Psoas muscle (tissue), 8 donors: Measurements from ENCODE around the gene UGT1A7. TPM values are rescaled to one million over a fixed set of nuclear protein-coding genes. Genes with fewer than 3 reads are reported as not detected.

ENCODE experiments used
- ATAC-seq, 4 donors: fragments of 200-7000 bp; cut with Tn5 transposase; one replicate each; pipeline ENCODE4 v1.9.1; 2020; ENCODE audit warnings: moderate library complexity in 3 of 4, mild to moderate bottlenecking in 2 of 4
- DNase-seq, 2 donors: peaks; one replicate each; pipeline ENCODE4 v3.0.0-alpha.2; 2020
- H3K27ac ChIP-seq: fragments of 200-600 bp; one replicate; pipeline ENCODE4 v1.8.0; 2022
- H3K27me3 ChIP-seq, 3 donors: fragments of 200-600 bp in 1 of 3; one replicate each; pipeline versions ENCODE4 v1.6.1 to v1.8.0; 2013 to 2022; ENCODE audit warnings: low read length in 2 of 3, mild to moderate bottlenecking in 2 of 3, moderate library complexity in 1 of 3; ENCODE audit not compliant: insufficient read depth in 3 of 3
- H3K36me3 ChIP-seq, 2 donors: fragments of 200-600 bp in 1 of 2; one replicate each; pipeline versions ENCODE4 v1.6.1 to v1.8.0; 2013 to 2022; ENCODE audit warnings: low read depth in 1 of 2, mild to moderate bottlenecking in 1 of 2, moderate library complexity in 1 of 2; ENCODE audit not compliant: insufficient read depth in 1 of 2
- H3K4me1 ChIP-seq: fragments of 200-600 bp; one replicate; pipeline ENCODE4 v1.8.0; 2022
- H3K4me3 ChIP-seq: fragments of 200-600 bp; one replicate; pipeline ENCODE4 v1.8.0; 2022; ENCODE audit warnings: mild to moderate bottlenecking
- H3K9me3 ChIP-seq: fragments of 200-600 bp; one replicate; pipeline ENCODE4 v1.8.0; 2022
- WGBS, 3 donors: extraction: QIAGEN DNeasy Blood & Tissue Kit; methylation state at CpG; one replicate each; pipeline versions ENCODE4 v1.1.6 to v1.1.7; 2013; 5-methylcytosine and 5-hydroxymethylcytosine counted together
- intact Hi-C, 2 donors: fragments of 100-400 bp; cut with DNase I; formaldehyde crosslinking; loops; one replicate each; pipeline versions ENCODE4 v1.11.0 to v1.14.2; 2022
- polyA plus RNA-seq, 3 donors: library from polyadenylated mRNA; stranded (reverse); fragments of 200-250 nt; gene quantifications; one replicate each; pipeline ENCODE4 v1.2.3, GENCODE V29; 2013
- total RNA-seq, 4 donors: library from RNA; stranded (reverse); fragmentation: NEBNext Ultra II Directional in 2 of 4; extraction: Animal tissue kit (Norgen Biotek cat#: 25700) in 2 of 4; gene quantifications; one replicate each; pipeline versions ENCODE4 v1.2.1 to v1.2.4, GENCODE V29; 2021 to 2023
- TF ChIP-seq, protein P1 (sequence below): fragments of 200-600 bp; IDR thresholded peaks from one replicate; pipeline ENCODE4 v1.8.0; 2022; ENCODE audit warnings: antibody characterized with exemption
- donor health status: healthy with polysubstance abuse.
- donor health status: DM: no; HTN: no; CAD: no; lungs with moderate emphysema.
- donor health status: Bipolar disorder and iron deficiency.
- donor health status: healthy.
- donor health status: DM: yes; HTN: yes; CAD: no.
- donor health status: DM: no; HTN: no; CAD: no.
- donor health status: DM: no; HTN: no; CAD: no.
- donor health status: DM: yes; HTN: yes; CAD: no.

The UGT1A7 gene
- total and polyA plus RNA-seq, 7 donors, result not detected

DNA sequence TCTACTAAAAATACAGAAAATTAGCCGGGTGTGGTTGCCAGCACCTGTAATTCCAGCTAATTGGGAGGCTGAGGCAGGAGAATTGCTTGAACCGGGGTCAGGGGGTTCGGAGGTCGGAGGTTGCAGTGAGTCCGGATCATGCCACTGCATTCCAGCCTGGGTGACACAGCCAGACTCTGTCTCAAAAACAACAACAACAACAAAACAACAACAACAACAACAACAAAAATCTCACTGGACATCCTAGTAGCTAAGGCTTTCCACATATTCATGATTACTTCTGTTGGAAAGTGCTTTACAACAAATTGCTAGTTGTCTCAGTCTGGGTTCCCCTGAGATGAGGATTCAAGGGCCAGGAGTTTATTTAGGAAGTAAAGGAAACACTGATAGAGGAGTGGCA, 92.2 kb downstream of the UGT1A7 start:
- TF ChIP-seq, protein P1, sequence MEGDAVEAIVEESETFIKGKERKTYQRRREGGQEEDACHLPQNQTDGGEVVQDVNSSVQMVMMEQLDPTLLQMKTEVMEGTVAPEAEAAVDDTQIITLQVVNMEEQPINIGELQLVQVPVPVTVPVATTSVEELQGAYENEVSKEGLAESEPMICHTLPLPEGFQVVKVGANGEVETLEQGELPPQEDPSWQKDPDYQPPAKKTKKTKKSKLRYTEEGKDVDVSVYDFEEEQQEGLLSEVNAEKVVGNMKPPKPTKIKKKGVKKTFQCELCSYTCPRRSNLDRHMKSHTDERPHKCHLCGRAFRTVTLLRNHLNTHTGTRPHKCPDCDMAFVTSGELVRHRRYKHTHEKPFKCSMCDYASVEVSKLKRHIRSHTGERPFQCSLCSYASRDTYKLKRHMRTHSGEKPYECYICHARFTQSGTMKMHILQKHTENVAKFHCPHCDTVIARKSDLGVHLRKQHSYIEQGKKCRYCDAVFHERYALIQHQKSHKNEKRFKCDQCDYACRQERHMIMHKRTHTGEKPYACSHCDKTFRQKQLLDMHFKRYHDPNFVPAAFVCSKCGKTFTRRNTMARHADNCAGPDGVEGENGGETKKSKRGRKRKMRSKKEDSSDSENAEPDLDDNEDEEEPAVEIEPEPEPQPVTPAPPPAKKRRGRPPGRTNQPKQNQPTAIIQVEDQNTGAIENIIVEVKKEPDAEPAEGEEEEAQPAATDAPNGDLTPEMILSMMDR, result no peak
- 85 to 94% (median 89%) methylated on average over 5 of the region's 5 CpGs for WGBS, 3 donors
- DNase-seq (no peak), ATAC-seq (no peak)
- no peak overlapping the region for H3K27ac ChIP-seq
- no peak overlapping the region for H3K4me3 ChIP-seq
- no peaks in the 10 kb centered on the region for H3K4me1 ChIP-seq
- no peaks in the 10 kb centered on the region for H3K9me3 ChIP-seq
- no peaks in the 10 kb centered on the region for H3K36me3 ChIP-seq
- intact Hi-C loops, result no loop called here
- peaks cover 0 to 3% (median 2%) of the 10 kb centered on the region in 3 donors for H3K27me3 ChIP-seq

DNA sequence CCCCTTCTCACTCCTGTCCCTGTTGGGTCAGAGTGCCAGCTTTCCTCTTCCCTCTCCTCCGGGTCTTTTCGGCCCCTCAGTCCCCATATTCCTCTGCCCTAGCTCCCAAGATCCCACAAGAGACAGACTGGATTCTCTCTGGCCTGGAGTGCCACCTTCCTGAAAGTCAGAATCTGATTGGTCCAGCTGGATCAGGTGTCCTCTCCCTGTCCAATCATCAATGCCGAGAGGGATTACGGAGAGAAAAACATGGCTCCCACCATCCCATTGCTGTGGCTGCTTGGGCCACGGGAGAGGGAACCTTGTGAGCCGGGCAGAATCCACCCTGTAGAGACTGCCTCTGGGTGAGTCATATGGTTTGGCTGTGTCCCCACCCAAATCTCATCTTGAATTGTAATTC, 93.7 kb downstream of the UGT1A7 start:
- H3K27me3 ChIP-seq, result peaks cover 0 to 2% (median 0%) of the 10 kb centered on the region in 3 donors
- no peaks in the 10 kb centered on the region for H3K4me1 ChIP-seq
- H3K27ac ChIP-seq, result no peak overlapping the region
- H3K4me3 ChIP-seq, result no peak overlapping the region
- TF ChIP-seq, protein P1, result no peak
- no peak for DNase-seq
- H3K9me3 ChIP-seq, result no peaks in the 10 kb centered on the region
- H3K36me3 ChIP-seq, result no peaks in the 10 kb centered on the region
- intact Hi-C loops, result no loop called here
- ATAC-seq, result no peak
- WGBS, 3 donors, result 87 to 93% (median 92%) methylated on average over 6 of the region's 6 CpGs

DNA sequence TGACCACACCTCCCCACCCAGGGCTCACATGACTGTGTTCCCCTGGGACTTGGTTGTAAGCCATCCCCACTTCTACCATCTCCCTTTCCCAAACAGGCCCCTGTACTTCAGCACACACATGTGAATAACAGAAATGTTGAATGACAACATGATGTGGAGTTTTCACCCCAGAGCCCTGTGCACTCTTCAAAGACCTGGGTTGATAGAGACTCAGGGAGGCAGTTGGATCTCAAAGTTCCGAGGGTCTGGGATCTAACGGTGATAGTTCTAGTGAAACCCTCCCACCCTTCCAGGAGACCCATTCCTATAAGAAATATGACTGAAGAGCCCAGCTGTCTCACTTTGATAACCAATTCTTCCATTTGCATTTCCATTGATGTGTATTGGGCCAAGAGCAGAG, 96.3 kb downstream of the UGT1A7 start, which contains the start of gene MROH2A:
MROH2A (plus strand) TSS at position 301 of the 400 bp plus-strand sequence. CDS start 1,029 bp downstream, outside the sequence.
- TF ChIP-seq, protein P1, result no peak
- no peak for ATAC-seq

DNA sequence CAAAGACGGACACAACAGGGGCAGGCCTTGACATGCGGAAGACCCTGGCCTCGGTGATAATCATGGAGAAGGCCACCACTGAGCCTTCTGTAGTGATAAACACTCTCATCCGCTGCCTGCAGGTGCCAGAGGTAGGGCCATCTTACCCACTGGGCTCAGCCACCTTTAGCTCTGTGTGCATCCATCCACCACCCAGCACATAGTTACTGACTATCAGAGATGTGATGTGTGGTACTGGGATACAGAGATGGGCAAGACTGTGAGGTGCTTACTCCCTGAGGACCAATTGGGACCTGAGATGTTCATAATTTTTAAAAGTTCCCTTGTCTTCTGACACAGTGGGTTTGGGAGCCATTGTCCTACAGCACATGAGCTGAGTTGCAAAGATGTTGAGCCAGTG, 98.0 kb downstream of the UGT1A7 start:
- no peaks in the 10 kb centered on the region for H3K9me3 ChIP-seq
- intact Hi-C loops, result no loop called here
- H3K4me3 ChIP-seq, result no peak overlapping the region
- peaks cover 0 to 2% (median 0%) of the 10 kb centered on the region in 3 donors for H3K27me3 ChIP-seq
- no peaks in the 10 kb centered on the region for H3K36me3 ChIP-seq
- no peak for DNase-seq
- no peaks in the 10 kb centered on the region for H3K4me1 ChIP-seq
- TF ChIP-seq, protein P1, result no peak
- 82 to 85% (median 84%) methylated on average over 4 of the region's 4 CpGs for WGBS, 3 donors
- no peak for ATAC-seq
- no peak overlapping the region for H3K27ac ChIP-seq

More for the DNA sequence above, 96.3 kb downstream of the UGT1A7 start, which contains the start of gene MROH2A:
- no peaks in the 10 kb centered on the region for H3K4me1 ChIP-seq
- intact Hi-C loops, result no loop called here
- no peak within 1 kb of the TSS for H3K27ac ChIP-seq
- H3K4me3 ChIP-seq, result no peak within 1 kb of the TSS
- H3K9me3 ChIP-seq, result no peaks in the 10 kb centered on the region
- DNase-seq, result no peak
- peaks cover 0 to 2% (median 0%) of the 10 kb centered on the region in 3 donors for H3K27me3 ChIP-seq
- no peaks in the 10 kb centered on the region for H3K36me3 ChIP-seq
- 86 to 90% (median 87%) methylated on average over 2 of the region's 2 CpGs for WGBS, 3 donors

DNA sequence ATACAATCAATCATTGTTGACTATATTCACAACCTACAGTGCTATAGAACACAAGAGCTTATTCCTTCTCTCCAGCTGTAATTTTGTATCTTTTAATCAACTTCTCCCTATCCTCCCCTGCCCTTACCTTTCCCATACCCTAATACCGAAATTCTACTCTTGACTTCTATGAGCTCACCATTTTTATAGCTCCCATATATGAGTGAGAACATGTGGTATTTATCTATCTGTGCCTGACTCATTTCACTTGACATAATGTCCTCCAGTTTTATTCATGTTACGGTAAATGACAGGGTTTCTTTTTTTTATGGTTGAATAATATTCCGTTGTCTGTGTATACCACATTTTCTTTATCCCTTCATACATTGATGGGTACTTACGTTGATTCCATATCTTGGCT, 99.1 kb downstream of the UGT1A7 start:
- WGBS, 3 donors, result 86 to 91% (median 88%) methylated on average over 4 of the region's 4 CpGs
- H3K4me1 ChIP-seq, result no peaks in the 10 kb centered on the region
- H3K27ac ChIP-seq, result no peak overlapping the region
- intact Hi-C loops, result no loop called here
- H3K27me3 ChIP-seq, result no peaks in the 10 kb centered on the region
- ATAC-seq, result no peak
- no peaks in the 10 kb centered on the region for H3K36me3 ChIP-seq
- TF ChIP-seq, protein P1, result no peak
- no peak overlapping the region for H3K4me3 ChIP-seq
- DNase-seq, result no peak
- H3K9me3 ChIP-seq, result no peaks in the 10 kb centered on the region
